BLaER1 (cell line): Measurements from ENCODE around the gene NAV2.

Experiments
- H3K27ac ChIP-seq: shearing (Covaris generic); formaldehyde crosslinking; 2 replicates; pipeline ENCODE4 v1.8.1; 2022
- H3K27me3 ChIP-seq: shearing (Covaris generic); formaldehyde crosslinking; 2 replicates; pipeline ENCODE4 v1.8.1; 2022
- H3K36me3 ChIP-seq: shearing (Covaris generic); formaldehyde crosslinking; 2 replicates; pipeline ENCODE4 v1.8.1; 2022
- H3K4me1 ChIP-seq: shearing (Covaris generic); formaldehyde crosslinking; 2 replicates; pipeline ENCODE4 v1.8.1; 2022
- H3K4me2 ChIP-seq: shearing (Covaris generic); formaldehyde crosslinking; 2 replicates; pipeline ENCODE4 v1.8.1; 2022
- H3K4me3 ChIP-seq: shearing (Covaris generic); formaldehyde crosslinking; 2 replicates; pipeline ENCODE4 v1.8.1; 2022
- H3K9ac ChIP-seq: shearing (Covaris generic); formaldehyde crosslinking; 2 replicates; pipeline ENCODE4 v1.8.1; 2022
- H3K9me3 ChIP-seq: shearing (Covaris generic); formaldehyde crosslinking; 2 replicates; pipeline ENCODE4 v1.8.1; 2022
- H4K20me1 ChIP-seq: shearing (Covaris generic); formaldehyde crosslinking; 2 replicates; pipeline ENCODE4 v1.8.1; 2022
- Cebpa-rat ChIP-seq: shearing (Covaris generic); IDR thresholded peaks from 2 replicates; pipeline ENCODE4 v1.8.1; 2022

Gene NAV2

GRCh38 chr11:19989191-19989590 is 276.6 kb downstream of the NAV2 start:
- H3K27me3 ChIP-seq, result no peaks in the 10 kb centered on the region
- no peak for TF ChIP-seq Cebpa-rat
- no peak overlapping the region for H3K27ac ChIP-seq
- no peaks in the 10 kb centered on the region for H3K36me3 ChIP-seq
- no peak overlapping the region for H3K9ac ChIP-seq
- no peak overlapping the region for H3K4me2 ChIP-seq
- H3K9me3 ChIP-seq, result no peaks in the 10 kb centered on the region
- H3K4me3 ChIP-seq, result no peak overlapping the region
- H4K20me1 ChIP-seq, result no peaks in the 10 kb centered on the region
- peaks cover 7% of the 10 kb centered on the region for H3K4me1 ChIP-seq

- H3K4me2 ChIP-seq, result no peak overlapping the region
- no peaks in the 10 kb centered on the region for H3K27me3 ChIP-seq
- H3K9me3 ChIP-seq, result no peaks in the 10 kb centered on the region
- H3K9ac ChIP-seq, result no peak overlapping the region
- no peaks in the 10 kb centered on the region for H3K36me3 ChIP-seq
- no peak overlapping the region for H3K27ac ChIP-seq
- H3K4me3 ChIP-seq, result no peak overlapping the region
- no peaks in the 10 kb centered on the region for H4K20me1 ChIP-seq
- no peaks in the 10 kb centered on the region for H3K4me1 ChIP-seq
- TF ChIP-seq Cebpa-rat, result no peak
Measured at GRCh38 chr11:19992162-19992561, 279.5 kb downstream of the NAV2 start.

GRCh38 chr11:19992998-19993397 is 280.4 kb downstream of the NAV2 start:
- no peak overlapping the region for H3K27ac ChIP-seq
- H3K4me3 ChIP-seq, result no peak overlapping the region
- H3K4me2 ChIP-seq, result no peak overlapping the region
- TF ChIP-seq Cebpa-rat, result no peak
- no peak overlapping the region for H3K9ac ChIP-seq
- H3K36me3 ChIP-seq, result no peaks in the 10 kb centered on the region
- no peaks in the 10 kb centered on the region for H4K20me1 ChIP-seq
- H3K27me3 ChIP-seq, result no peaks in the 10 kb centered on the region
- H3K4me1 ChIP-seq, result no peaks in the 10 kb centered on the region
- no peaks in the 10 kb centered on the region for H3K9me3 ChIP-seq

- H3K4me2 ChIP-seq, result no peak overlapping the region
Measured at GRCh38 chr11:19994672-19995071, 282.0 kb downstream of the NAV2 start.

GRCh38 chr11:19995145-19995544 is 282.5 kb downstream of the NAV2 start:
- Histone ChIP-seq H3K27ac (no peak overlapping the region), H3K9me3 (no peaks in the 10 kb centered on the region), H3K4me2 (no peak overlapping the region), H3K36me3 (no peaks in the 10 kb centered on the region), H4K20me1 (no peaks in the 10 kb centered on the region), H3K4me1 (0 out of 2 replicates have a peak, but pooled peaks cover under 1% of the 10 kb centered on the region), H3K9ac (no peak overlapping the region), H3K27me3 (no peaks in the 10 kb centered on the region), H3K4me3 (no peak overlapping the region)
- no peak for TF ChIP-seq Cebpa-rat

More at GRCh38 chr11:19994672-19995071, 282.0 kb downstream of the NAV2 start:
- H3K9ac ChIP-seq, result no peak overlapping the region
- no peak for TF ChIP-seq Cebpa-rat
- no peaks in the 10 kb centered on the region for H4K20me1 ChIP-seq
- no peak overlapping the region for H3K27ac ChIP-seq
- H3K4me1 ChIP-seq, result no peaks in the 10 kb centered on the region
- no peaks in the 10 kb centered on the region for H3K27me3 ChIP-seq
- H3K36me3 ChIP-seq, result no peaks in the 10 kb centered on the region
- no peaks in the 10 kb centered on the region for H3K9me3 ChIP-seq
- no peak overlapping the region for H3K4me3 ChIP-seq

GRCh38 chr11:19996571-19996970 is 283.9 kb downstream of the NAV2 start:
- H3K27ac ChIP-seq, result no peak overlapping the region
- no peak for TF ChIP-seq Cebpa-rat
- H3K9ac ChIP-seq, result no peak overlapping the region
- no peaks in the 10 kb centered on the region for H3K27me3 ChIP-seq
- no peaks in the 10 kb centered on the region for H3K9me3 ChIP-seq
- H3K4me3 ChIP-seq, result no peak overlapping the region
- no peak overlapping the region for H3K4me2 ChIP-seq
- no peaks in the 10 kb centered on the region for H4K20me1 ChIP-seq
- H3K4me1 ChIP-seq, result peaks cover 11% of the 10 kb centered on the region; the same call in 1 of the 2 replicates
- H3K36me3 ChIP-seq, result no peaks in the 10 kb centered on the region

GRCh38 chr11:20000022-20000350 is 287.3 kb downstream of the NAV2 start:
- no peaks in the 10 kb centered on the region for H3K27me3 ChIP-seq
- peaks cover 15% of the 10 kb centered on the region; the same call in 1 of the 2 replicates for H3K4me1 ChIP-seq
- H3K36me3 ChIP-seq, result no peaks in the 10 kb centered on the region
- no peak overlapping the region for H3K27ac ChIP-seq
- no peaks in the 10 kb centered on the region for H4K20me1 ChIP-seq
- no peak overlapping the region for H3K9ac ChIP-seq
- H3K4me3 ChIP-seq, result no peak overlapping the region
- peak overlapping the region; percentile 7; the same call in 1 of the 2 replicates for H3K4me2 ChIP-seq
- no peak for TF ChIP-seq Cebpa-rat
- H3K9me3 ChIP-seq, result no peaks in the 10 kb centered on the region

- Histone ChIP-seq H3K27ac (no peak overlapping the region; the same call in 1 of the 2 replicates), H3K4me3 (no peak overlapping the region), H3K9ac (no peak overlapping the region), H3K4me1 (peaks cover 15% of the 10 kb centered on the region; the same call in 1 of the 2 replicates), H4K20me1 (no peaks in the 10 kb centered on the region), H3K4me2 (peak overlapping the region; percentile 7; the same call in 1 of the 2 replicates), H3K27me3 (no peaks in the 10 kb centered on the region), H3K36me3 (no peaks in the 10 kb centered on the region), H3K9me3 (no peaks in the 10 kb centered on the region)
- no peak for TF ChIP-seq Cebpa-rat
Measured at GRCh38 chr11:20000351-20001134, 287.9 kb downstream of the NAV2 start.

- no peak for TF ChIP-seq Cebpa-rat
- Histone ChIP-seq H4K20me1 (no peaks in the 10 kb centered on the region), H3K4me1 (peaks cover 22% of the 10 kb centered on the region), H3K36me3 (no peaks in the 10 kb centered on the region), H3K9ac (no peak overlapping the region), H3K4me3 (no peak overlapping the region), H3K27ac (no peak overlapping the region), H3K4me2 (no peak overlapping the region), H3K27me3 (no peaks in the 10 kb centered on the region), H3K9me3 (no peaks in the 10 kb centered on the region)
Measured at GRCh38 chr11:20002312-20003216, 289.9 kb downstream of the NAV2 start.

- Histone ChIP-seq H3K4me3 (no peak overlapping the region), H3K27me3 (no peaks in the 10 kb centered on the region), H3K27ac (no peak overlapping the region), H3K9me3 (no peaks in the 10 kb centered on the region), H3K4me2 (no peak overlapping the region), H3K36me3 (no peaks in the 10 kb centered on the region), H4K20me1 (no peaks in the 10 kb centered on the region), H3K9ac (no peak overlapping the region), H3K4me1 (peaks cover 30% of the 10 kb centered on the region)
- TF ChIP-seq Cebpa-rat, result no peak
Measured at GRCh38 chr11:20003351-20003750, 290.7 kb downstream of the NAV2 start.
